ENCODE results near the gene ADGRG3. TPM values are rescaled to one million over a fixed set of nuclear protein-coding genes. Genes with fewer than 3 reads are reported as not detected.

ADGRG3 gene
- total and polyA plus RNA-seq, 12 donors = 0.14 to 2.0 (median 0.45) TPM; not detected in 4

DNA sequence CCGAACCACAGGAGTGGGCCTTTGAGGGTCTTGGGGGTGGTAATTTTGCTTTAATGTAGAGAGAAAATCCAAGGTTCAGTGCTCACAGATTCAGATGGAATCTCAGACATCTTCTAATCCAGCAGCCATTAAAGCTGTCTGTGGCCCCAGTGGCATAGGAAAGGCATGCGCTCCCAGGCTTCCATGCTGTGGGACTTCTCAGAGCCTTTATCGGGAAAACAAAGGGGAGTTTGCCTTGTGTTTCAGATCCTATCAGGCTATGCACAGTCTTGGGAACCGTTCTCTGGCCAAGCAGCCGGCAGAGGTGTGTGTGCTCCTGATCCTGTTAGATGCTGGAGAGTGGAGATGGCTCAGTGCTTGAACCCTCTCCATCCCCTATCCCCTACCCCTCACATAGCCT lies 31.9 kb upstream of the ADGRG3 start:
- TF ChIP-seq CTCF (IDR thresholded peaks at IDR 0.05) (no peak), POLR2A (IDR thresholded peaks at IDR 0.05) (no peak)
- 84 to 97% (median 92%) methylated on average over 4 to 5 of the region's 5 CpGs for WGBS, 4 donors
- DNase-seq = no peak
- Histone ChIP-seq H3K36me3 (replicated peaks in 1 of 2) (no peaks in the 10 kb centered on the region), H3K27ac (peak overlapping the region in 2 of 5 donors; percentile 57 to 65), H3K4me3 (no peak overlapping the region), H3K27me3 (no peaks in the 10 kb centered on the region), H3K4me1 (replicated peaks in 1 of 2) (peaks cover 9 to 51% of the 10 kb centered on the region in 2 donors), H3K9me3 (replicated peaks in 1 of 3) (no peaks in the 10 kb centered on the region)
- intact Hi-C loops (cut with DNase I) = no loop called here

DNA sequence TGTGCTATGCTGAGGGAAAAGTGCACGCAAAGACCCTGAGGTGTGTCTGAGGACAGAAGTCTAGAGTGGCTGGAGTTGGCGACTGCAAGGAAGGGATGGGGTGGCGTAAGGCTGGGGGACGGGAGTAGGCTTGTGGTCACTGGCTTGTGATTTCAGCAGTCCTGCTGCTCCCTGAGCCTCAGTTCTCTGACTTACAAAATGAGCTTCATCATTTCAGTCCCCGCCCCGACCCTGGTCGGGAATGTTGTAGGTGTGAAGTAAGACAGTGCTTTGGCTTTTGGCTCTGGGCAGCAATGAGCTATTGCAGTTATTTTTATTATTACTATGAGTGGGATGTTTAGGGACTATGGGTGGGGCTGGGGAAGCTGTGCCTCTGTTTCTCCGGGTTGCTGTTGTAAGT lies 31.1 kb upstream of the ADGRG3 start:
- H3K27ac ChIP-seq = peak overlapping the region in 2 of 5 donors; percentile 57 to 65
- TF ChIP-seq POLR2A (IDR thresholded peaks at IDR 0.05) = no peak
- no peaks in the 10 kb centered on the region for H3K9me3 ChIP-seq (replicated peaks in 1 of 3)
- DNase-seq = no peak
- intact Hi-C loops (cut with DNase I) = no loop called here
- H3K4me1 ChIP-seq (replicated peaks in 1 of 2) = peaks cover 9 to 51% of the 10 kb centered on the region in 2 donors
- no peaks in the 10 kb centered on the region for H3K27me3 ChIP-seq
- H3K36me3 ChIP-seq (replicated peaks in 1 of 2) = no peaks in the 10 kb centered on the region
- 59 to 74% (median 61%) methylated on average over 8 of the region's 8 CpGs for WGBS, 4 donors
- no peak overlapping the region for H3K4me3 ChIP-seq

GRCh38 chr16:57637424-57637823 lies 30.7 kb upstream of the ADGRG3 start:
- Histone ChIP-seq H3K4me3 (no peak overlapping the region), H3K9me3 (replicated peaks in 1 of 3) (no peaks in the 10 kb centered on the region), H3K36me3 (replicated peaks in 1 of 2) (no peaks in the 10 kb centered on the region), H3K4me1 (replicated peaks in 1 of 2) (peaks cover 9 to 51% of the 10 kb centered on the region in 2 donors), H3K27me3 (no peaks in the 10 kb centered on the region), H3K27ac (peak overlapping the region in 2 of 5 donors; percentile 57 to 65)
- WGBS, 4 donors = 42 to 62% (median 45%) methylated on average over 8 of the region's 8 CpGs
- peak in 4 of 7 donors; percentile 38 to 68 (median 47) for DNase-seq
- intact Hi-C loops (cut with DNase I) = no loop called here
- no peak for TF ChIP-seq POLR2A (IDR thresholded peaks at IDR 0.05)
- TF ChIP-seq CTCF (IDR thresholded peaks at IDR 0.05) = no peak

GRCh38 chr16:57637965-57638364 lies 30.1 kb upstream of the ADGRG3 start:
- intact Hi-C loops (cut with DNase I) = no loop called here
- no peaks in the 10 kb centered on the region for H3K9me3 ChIP-seq (replicated peaks in 1 of 3)
- H3K36me3 ChIP-seq (replicated peaks in 1 of 2) = no peaks in the 10 kb centered on the region
- TF ChIP-seq POLR2A (IDR thresholded peaks at IDR 0.05) = no peak
- WGBS, 4 donors = 76 to 86% (median 80%) methylated on average over 6 of the region's 6 CpGs
- no peak overlapping the region for H3K4me3 ChIP-seq
- DNase-seq = no peak
- peaks cover 9 to 51% of the 10 kb centered on the region in 2 donors for H3K4me1 ChIP-seq (replicated peaks in 1 of 2)
- H3K27me3 ChIP-seq = no peaks in the 10 kb centered on the region
- peak overlapping the region in 2 of 5 donors; percentile 57 to 65 for H3K27ac ChIP-seq

DNA sequence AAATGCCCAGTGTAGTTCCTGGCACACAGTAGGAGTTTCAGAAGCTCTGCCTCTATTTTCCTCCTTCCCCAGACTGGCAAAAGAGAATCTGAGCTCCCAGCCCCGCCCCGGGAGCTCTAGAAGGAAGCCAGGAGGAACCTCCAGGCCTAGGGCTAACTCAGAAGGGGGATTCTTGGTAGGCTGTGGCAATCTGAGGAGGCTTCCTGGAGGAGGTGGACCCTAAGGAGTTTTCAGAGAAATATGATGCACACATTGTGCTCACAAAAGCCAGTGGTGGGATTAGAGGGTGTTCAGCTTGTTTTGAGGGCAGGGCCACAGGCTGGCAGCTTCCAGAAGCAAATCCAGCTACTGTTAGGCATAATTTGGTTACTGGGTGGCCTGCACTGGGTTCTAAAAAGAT lies 29.7 kb upstream of the ADGRG3 start:
- TF ChIP-seq CTCF (IDR thresholded peaks at IDR 0.05) = no peak
- no peak for TF ChIP-seq POLR2A (IDR thresholded peaks at IDR 0.05)
- Histone ChIP-seq H3K4me1 (replicated peaks in 1 of 2) (peaks cover 9 to 51% of the 10 kb centered on the region in 2 donors), H3K9me3 (replicated peaks in 1 of 3) (no peaks in the 10 kb centered on the region), H3K27ac (peak overlapping the region in 2 of 5 donors; percentile 57 to 65), H3K36me3 (replicated peaks in 1 of 2) (no peaks in the 10 kb centered on the region), H3K27me3 (no peaks in the 10 kb centered on the region), H3K4me3 (no peak overlapping the region)
- intact Hi-C loops (cut with DNase I) = no loop called here
- 74 to 94% (median 92%) methylated on average over 2 of the region's 2 CpGs for WGBS, 4 donors
- no peak for DNase-seq

All from adrenal gland (tissue), 12 donors.